ENCODE data around the gene AHDC1. TPM values are rescaled to one million over a fixed set of nuclear protein-coding genes. Genes with fewer than 3 reads are reported as not detected.

The AHDC1 gene
- total and polyA plus RNA-seq, 2 experiments from 2014 or later = 3.9 to 5.3 TPM

GRCh38 chr1:27626031-27626935, 22.3 kb upstream of the AHDC1 start:
- no peak overlapping the region for H3K27ac ChIP-seq
- WGBS, 2 experiments (ENCODE audit: low coverage in 1 of 2, low lambda C conversion rate in 2 of 2, missing lambda C conversion rate in 2 of 2) = 82 to 85% methylated on average over 10 to 11 of the region's 11 CpGs
- H3K4me2 ChIP-seq (ENCODE audit: unreplicated experiment) = no peak overlapping the region
- H3K9me2 ChIP-seq (ENCODE audit: insufficient read depth) = no peaks in the 10 kb centered on the region
- H3K4me3 ChIP-seq = no peak overlapping the region
- H2AFZ ChIP-seq = no peak overlapping the region
- in situ Hi-C loops (cut with MboI) = no loop called here
- no peaks in the 10 kb centered on the region for H3K4me1 ChIP-seq (ENCODE audit: insufficient read depth)
- no peaks in the 10 kb centered on the region for H3K36me3 ChIP-seq (ENCODE audit: low read depth)
- no peak overlapping the region for H3K9ac ChIP-seq
- no peaks in the 10 kb centered on the region for H3F3A ChIP-seq (ENCODE audit: insufficient read depth)
- no peak for TF ChIP-seq EZH2 (IDR thresholded peaks at IDR 0.05; ENCODE audit: insufficient read depth, poor library complexity, severe bottlenecking)
- no peak for TF ChIP-seq EZH2phosphoT487 (IDR thresholded peaks at IDR 0.05; ENCODE audit: insufficient read depth, low read depth)
- H3K79me2 ChIP-seq (ENCODE audit: insufficient read depth) = no peaks in the 10 kb centered on the region
- H4K20me1 ChIP-seq (ENCODE audit: insufficient read depth) = no peaks in the 10 kb centered on the region
- no peaks in the 10 kb centered on the region for H3K27me3 ChIP-seq (replicated peaks; ENCODE audit: insufficient read depth)
- H3K9me3 ChIP-seq (ENCODE audit: low read depth) = no peaks in the 10 kb centered on the region
- DNase-seq = no peak

- no peak overlapping the region for H3K9ac ChIP-seq
- H4K20me1 ChIP-seq (ENCODE audit: insufficient read depth) = no peaks in the 10 kb centered on the region
- H3K4me3 ChIP-seq = no peak overlapping the region
- H3K4me1 ChIP-seq (ENCODE audit: insufficient read depth) = no peaks in the 10 kb centered on the region
- no peaks in the 10 kb centered on the region for H3F3A ChIP-seq (ENCODE audit: insufficient read depth)
- H2AFZ ChIP-seq = no peak overlapping the region
- no peaks in the 10 kb centered on the region for H3K36me3 ChIP-seq (ENCODE audit: low read depth)
- in situ Hi-C loops (cut with MboI) = loop anchor here (25.0 kb wide), 2 partner anchors 212 to 512 kb away; no protein-coding TSS in a partner anchor
- DNase-seq = no peak
- H3K79me2 ChIP-seq (ENCODE audit: insufficient read depth) = no peaks in the 10 kb centered on the region
- no peaks in the 10 kb centered on the region for H3K9me2 ChIP-seq (ENCODE audit: insufficient read depth)
- H3K4me2 ChIP-seq (ENCODE audit: unreplicated experiment) = no peak overlapping the region
- H3K27me3 ChIP-seq (replicated peaks; ENCODE audit: insufficient read depth) = no peaks in the 10 kb centered on the region
- 65 to 72% methylated on average over 7 of the region's 7 CpGs for WGBS, 2 experiments (ENCODE audit: low coverage in 1 of 2, low lambda C conversion rate in 2 of 2, missing lambda C conversion rate in 2 of 2)
- H3K9me3 ChIP-seq (ENCODE audit: low read depth) = no peaks in the 10 kb centered on the region
- H3K27ac ChIP-seq = no peak overlapping the region
- no peak for TF ChIP-seq EZH2phosphoT487 (IDR thresholded peaks at IDR 0.05; ENCODE audit: insufficient read depth, low read depth)
- TF ChIP-seq EZH2 (IDR thresholded peaks at IDR 0.05; ENCODE audit: insufficient read depth, poor library complexity, severe bottlenecking) = no peak
These were observed 20.7 kb upstream of the AHDC1 start for GRCh38 chr1:27624467-27625178.

- no peak overlapping the region for H2AFZ ChIP-seq
- no peaks in the 10 kb centered on the region for H3K27me3 ChIP-seq (replicated peaks; ENCODE audit: insufficient read depth)
- H3K36me3 ChIP-seq (ENCODE audit: low read depth) = no peaks in the 10 kb centered on the region
- no peaks in the 10 kb centered on the region for H3K79me2 ChIP-seq (ENCODE audit: insufficient read depth)
- H3K9me2 ChIP-seq (ENCODE audit: insufficient read depth) = no peaks in the 10 kb centered on the region
- H3K9me3 ChIP-seq (ENCODE audit: low read depth) = no peaks in the 10 kb centered on the region
- H4K20me1 ChIP-seq (ENCODE audit: insufficient read depth) = no peaks in the 10 kb centered on the region
- H3K4me2 ChIP-seq (ENCODE audit: unreplicated experiment) = no peak overlapping the region
- no peak for DNase-seq
- H3K4me3 ChIP-seq = no peak overlapping the region
- H3K27ac ChIP-seq = no peak overlapping the region
- no peaks in the 10 kb centered on the region for H3K4me1 ChIP-seq (ENCODE audit: insufficient read depth)
- 86% methylated on average over 13 of the region's 13 CpGs for WGBS, 2 experiments (ENCODE audit: low coverage in 1 of 2, low lambda C conversion rate in 2 of 2, missing lambda C conversion rate in 2 of 2)
- no peaks in the 10 kb centered on the region for H3F3A ChIP-seq (ENCODE audit: insufficient read depth)
- in situ Hi-C loops (cut with MboI) = loop anchor here (25.0 kb wide), 2 partner anchors 211 to 511 kb away; no protein-coding TSS in a partner anchor
- no peak for TF ChIP-seq EZH2 (IDR thresholded peaks at IDR 0.05; ENCODE audit: insufficient read depth, poor library complexity, severe bottlenecking)
- no peak for TF ChIP-seq EZH2phosphoT487 (IDR thresholded peaks at IDR 0.05; ENCODE audit: insufficient read depth, low read depth)
- H3K9ac ChIP-seq = no peak overlapping the region
These were observed 19.6 kb upstream of the AHDC1 start for GRCh38 chr1:27623327-27624212.

DNA sequence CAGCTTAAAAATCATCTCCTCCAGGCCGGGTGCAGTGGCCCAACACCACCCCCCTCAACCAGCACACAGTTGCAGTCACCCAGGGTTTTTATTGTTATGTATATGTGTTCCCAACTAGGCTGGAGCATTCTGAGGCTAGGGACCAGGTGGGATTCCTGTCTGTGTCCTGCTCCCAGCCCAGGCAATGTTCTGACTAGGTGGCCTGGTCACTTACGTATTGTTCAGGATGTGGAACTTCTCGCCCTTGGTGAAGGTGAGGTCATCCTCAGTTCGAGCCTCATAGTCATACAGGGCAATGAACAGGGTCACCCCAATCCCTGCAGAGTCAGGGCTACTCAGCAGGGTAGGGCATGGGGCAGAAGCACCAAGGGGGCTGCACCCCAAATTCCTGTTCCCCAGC, 18.9 kb upstream of the AHDC1 start:
- Histone ChIP-seq H3K4me3 (no peak overlapping the region), H3K4me1 (ENCODE audit: insufficient read depth) (no peaks in the 10 kb centered on the region), H3K4me2 (ENCODE audit: unreplicated experiment) (no peak overlapping the region), H3F3A (ENCODE audit: insufficient read depth) (no peaks in the 10 kb centered on the region), H3K27me3 (replicated peaks; ENCODE audit: insufficient read depth) (no peaks in the 10 kb centered on the region), H2AFZ (no peak overlapping the region), H3K27ac (no peak overlapping the region), H3K9me3 (ENCODE audit: low read depth) (no peaks in the 10 kb centered on the region), H4K20me1 (ENCODE audit: insufficient read depth) (no peaks in the 10 kb centered on the region), H3K79me2 (ENCODE audit: insufficient read depth) (no peaks in the 10 kb centered on the region), H3K9ac (no peak overlapping the region), H3K36me3 (ENCODE audit: low read depth) (no peaks in the 10 kb centered on the region), H3K9me2 (ENCODE audit: insufficient read depth) (no peaks in the 10 kb centered on the region)
- 81 to 85% methylated on average over 4 of the region's 4 CpGs for WGBS, 2 experiments (ENCODE audit: low coverage in 1 of 2, low lambda C conversion rate in 2 of 2, missing lambda C conversion rate in 2 of 2)
- no peak for DNase-seq
- in situ Hi-C loops (cut with MboI) = loop anchor here (25.0 kb wide), 2 partner anchors 211 to 511 kb away; no protein-coding TSS in a partner anchor
- TF ChIP-seq EZH2 (IDR thresholded peaks at IDR 0.05; ENCODE audit: insufficient read depth, poor library complexity, severe bottlenecking) (no peak), EZH2phosphoT487 (IDR thresholded peaks at IDR 0.05; ENCODE audit: insufficient read depth, low read depth) (no peak)
